ENCODE data around the gene OR10G3.

DNA sequence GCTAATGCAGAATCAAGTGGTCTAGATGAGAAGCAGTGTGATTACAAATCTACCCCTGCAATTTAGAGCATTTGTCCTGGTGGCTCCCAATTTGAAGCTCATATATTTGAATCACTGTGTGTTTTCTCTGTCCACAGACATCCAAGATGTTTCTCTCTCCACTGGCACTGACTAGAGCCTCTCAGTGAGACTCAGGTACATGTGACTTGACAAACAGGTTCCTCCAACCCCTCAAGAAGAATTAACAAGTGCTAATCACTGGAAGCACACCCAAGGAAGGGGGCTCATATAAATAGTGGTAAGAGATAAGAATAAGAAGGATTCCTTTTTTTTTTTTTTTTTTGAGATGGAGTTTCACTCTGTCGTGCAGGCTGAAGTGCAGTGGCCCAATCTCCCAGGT lies 34.4 kb upstream of the OR10G3 start:
- TF ChIP-seq CTCF (IDR thresholded peaks at IDR 0.05; ENCODE audit: low read length) (no peak), EZH2 (optimal IDR thresholded peaks at IDR 0.05; ENCODE audit: low read depth, low read length) (no peak), EZH2phosphoT487 (IDR thresholded peaks at IDR 0.05; ENCODE audit: low read length) (no peak)

Data from MM.1S (cell line).